ENCODE results near the gene HK1. TPM values are rescaled to one million over a fixed set of nuclear protein-coding genes. Genes with fewer than 3 reads are reported as not detected.
"Not testable (repeated sequence)": the region's sequence is repeated elsewhere in the genome, so short reads cannot be mapped to it uniquely, and the experiment has no call there.

HK1 gene
- total and polyA plus RNA-seq, 2 donors: 37.5 to 130 TPM

GRCh38 chr10:69243817-69244216 is 34.5 kb upstream of the HK1 start:
- H3K4me3 ChIP-seq (ENCODE audit: low read depth, low read length): no peak overlapping the region
- no peaks in the 10 kb centered on the region for H3K4me1 ChIP-seq (ENCODE audit: insufficient read depth)
- no peak for DNase-seq (ENCODE audit: extremely low spot score)
- H3K27ac ChIP-seq (ENCODE audit: low read depth): no peak overlapping the region
- 96% methylated on average over 10 of the region's 10 CpGs for WGBS
- H3K36me3 ChIP-seq (ENCODE audit: insufficient read depth): no peaks in the 10 kb centered on the region

GRCh38 chr10:69246036-69246435 is 32.3 kb upstream of the HK1 start:
- no peak for DNase-seq (ENCODE audit: extremely low spot score)
- Histone ChIP-seq H3K36me3 (ENCODE audit: insufficient read depth) (no peaks in the 10 kb centered on the region), H3K27ac (ENCODE audit: low read depth) (no peak overlapping the region), H3K4me3 (ENCODE audit: low read depth, low read length) (no peak overlapping the region), H3K4me1 (ENCODE audit: insufficient read depth) (no peaks in the 10 kb centered on the region)
- WGBS: 94% methylated on average over 5 of the region's 5 CpGs

DNA sequence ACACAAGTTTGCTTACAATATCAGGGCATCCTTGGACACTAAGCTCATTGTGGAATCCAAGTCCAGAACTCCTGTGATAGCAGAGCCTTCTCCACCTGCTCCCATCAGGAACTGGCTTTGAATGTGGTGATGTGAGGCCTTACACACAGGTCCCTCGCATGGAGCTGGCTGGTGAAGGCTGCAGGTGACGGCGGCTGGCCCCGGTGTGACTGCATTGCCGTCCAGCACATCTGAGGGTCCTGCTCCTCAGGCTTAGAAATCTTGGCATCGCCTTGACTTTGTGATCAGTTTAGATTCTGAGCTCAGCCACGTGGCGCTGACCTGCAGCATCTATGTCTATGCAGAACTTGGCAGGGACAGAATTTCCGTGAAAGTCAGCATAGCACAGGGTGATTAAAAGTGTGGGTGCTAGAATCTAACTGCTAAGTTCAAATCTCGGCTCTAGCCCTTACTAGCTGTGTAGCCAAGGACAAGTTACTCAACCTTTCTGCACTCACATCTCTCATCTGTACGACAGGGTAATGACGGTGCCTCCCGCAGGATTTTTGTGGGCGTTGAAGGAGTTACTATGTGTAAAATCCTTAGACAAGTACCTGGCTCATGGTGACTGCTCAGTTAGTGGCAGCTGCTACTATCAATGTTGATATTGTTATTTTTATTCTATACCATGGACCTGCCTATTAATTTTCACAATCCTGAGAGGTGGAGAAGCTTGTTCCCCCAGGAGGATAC is 31.5 kb upstream of the HK1 start:
- 84% methylated on average over 14 of the region's 14 CpGs for WGBS
- Histone ChIP-seq H3K27ac (ENCODE audit: low read depth) (no peak overlapping the region), H3K4me3 (ENCODE audit: low read depth, low read length) (no peak overlapping the region), H3K4me1 (ENCODE audit: insufficient read depth) (no peaks in the 10 kb centered on the region), H3K36me3 (ENCODE audit: insufficient read depth) (no peaks in the 10 kb centered on the region)
- DNase-seq (ENCODE audit: extremely low spot score): no peak

- H3K4me3 ChIP-seq (ENCODE audit: low read depth, low read length): no peak overlapping the region
- DNase-seq (ENCODE audit: extremely low spot score): no peak
- 96% methylated on average over 13 of the region's 13 CpGs for WGBS
- no peaks in the 10 kb centered on the region for H3K4me1 ChIP-seq (ENCODE audit: insufficient read depth)
- no peak overlapping the region for H3K27ac ChIP-seq (ENCODE audit: low read depth)
- H3K36me3 ChIP-seq (ENCODE audit: insufficient read depth): no peaks in the 10 kb centered on the region
Measured at GRCh38 chr10:69247313-69247710, 31.0 kb upstream of the HK1 start.

DNA sequence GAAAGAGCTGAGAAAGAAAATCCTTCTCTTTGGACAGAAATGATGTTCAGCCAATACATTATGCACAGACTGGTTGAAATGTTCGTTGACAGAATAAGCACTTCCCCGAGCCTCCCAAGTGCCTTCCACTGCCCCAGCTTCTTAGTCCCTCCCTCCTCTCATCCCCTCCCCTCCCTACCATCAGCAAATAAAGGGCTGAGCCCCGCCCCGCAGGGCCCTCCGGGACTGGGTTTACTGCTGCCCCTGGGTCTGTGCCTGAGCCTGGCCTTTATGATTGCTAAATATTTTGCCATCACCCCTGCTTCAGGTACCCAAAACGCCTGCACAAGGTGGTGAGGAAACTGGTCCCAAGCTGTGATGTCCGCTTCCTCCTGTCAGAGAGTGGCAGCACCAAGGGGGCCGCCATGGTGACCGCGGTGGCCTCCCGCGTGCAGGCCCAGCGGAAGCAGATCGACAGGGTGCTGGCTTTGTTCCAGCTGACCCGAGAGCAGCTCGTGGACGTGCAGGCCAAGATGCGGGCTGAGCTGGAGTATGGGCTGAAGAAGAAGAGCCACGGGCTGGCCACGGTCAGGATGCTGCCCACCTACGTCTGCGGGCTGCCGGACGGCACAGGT is 30.1 kb upstream of the HK1 start:
- 86% methylated on average over 24 of the region's 24 CpGs for WGBS
- Histone ChIP-seq H3K27ac (ENCODE audit: low read depth) (no peak overlapping the region), H3K4me3 (ENCODE audit: low read depth, low read length) (no peak overlapping the region), H3K36me3 (ENCODE audit: insufficient read depth) (no peaks in the 10 kb centered on the region), H3K4me1 (ENCODE audit: insufficient read depth) (no peaks in the 10 kb centered on the region)
- no peak for DNase-seq (ENCODE audit: extremely low spot score)

- H3K4me1 ChIP-seq (ENCODE audit: insufficient read depth): no peaks in the 10 kb centered on the region
- H3K4me3 ChIP-seq (ENCODE audit: low read depth, low read length): no peak overlapping the region
- H3K27ac ChIP-seq (ENCODE audit: low read depth): no peak overlapping the region
- H3K36me3 ChIP-seq (ENCODE audit: insufficient read depth): no peaks in the 10 kb centered on the region
- no peak for DNase-seq (ENCODE audit: extremely low spot score)
- 97% methylated on average over 14 of the region's 14 CpGs for WGBS
Measured at GRCh38 chr10:69250041-69250440, 28.3 kb upstream of the HK1 start.

- H3K4me1 ChIP-seq (ENCODE audit: insufficient read depth); H3K27ac ChIP-seq (ENCODE audit: low read depth); H3K4me3 ChIP-seq (ENCODE audit: low read depth, low read length); H3K36me3 ChIP-seq (ENCODE audit: insufficient read depth); DNase-seq (ENCODE audit: extremely low spot score): not testable (repeated sequence)
- WGBS: 99% methylated on average over 2 of the region's 2 CpGs
Measured at GRCh38 chr10:69251417-69251816, 26.9 kb upstream of the HK1 start.

DNA sequence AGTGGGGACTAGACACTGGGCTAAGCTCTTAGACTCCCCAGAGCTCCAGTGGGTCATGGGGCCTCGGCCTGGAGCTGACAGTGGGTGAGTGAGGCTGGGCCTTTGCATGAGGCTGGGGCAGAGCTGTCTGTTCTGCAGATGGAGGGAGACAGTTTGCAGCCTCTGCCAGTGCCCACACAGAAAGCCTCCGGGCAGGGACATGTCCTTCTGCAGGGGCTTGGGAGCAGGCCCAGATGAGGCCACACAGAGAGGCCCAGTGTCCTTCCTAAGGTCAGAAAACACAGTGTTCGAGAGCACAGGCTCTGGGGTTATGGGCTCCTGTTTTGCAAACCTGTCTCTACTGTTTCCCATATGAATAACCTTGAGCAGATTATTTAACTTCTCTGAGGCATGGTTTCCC is 25.1 kb upstream of the HK1 start:
- DNase-seq (ENCODE audit: extremely low spot score): no peak
- 87% methylated on average over 3 of the region's 3 CpGs for WGBS
- Histone ChIP-seq H3K4me1 (ENCODE audit: insufficient read depth) (no peaks in the 10 kb centered on the region), H3K4me3 (ENCODE audit: low read depth, low read length) (no peak overlapping the region), H3K27ac (ENCODE audit: low read depth) (no peak overlapping the region), H3K36me3 (ENCODE audit: insufficient read depth) (no peaks in the 10 kb centered on the region)

GRCh38 chr10:69254877-69255276 is 23.4 kb upstream of the HK1 start:
- no peak for DNase-seq (ENCODE audit: extremely low spot score)
- 77% methylated on average over 7 of the region's 7 CpGs for WGBS
- Histone ChIP-seq H3K4me1 (ENCODE audit: insufficient read depth) (no peaks in the 10 kb centered on the region), H3K27ac (ENCODE audit: low read depth) (no peak overlapping the region), H3K36me3 (ENCODE audit: insufficient read depth) (no peaks in the 10 kb centered on the region), H3K4me3 (ENCODE audit: low read depth, low read length) (no peak overlapping the region)

DNA sequence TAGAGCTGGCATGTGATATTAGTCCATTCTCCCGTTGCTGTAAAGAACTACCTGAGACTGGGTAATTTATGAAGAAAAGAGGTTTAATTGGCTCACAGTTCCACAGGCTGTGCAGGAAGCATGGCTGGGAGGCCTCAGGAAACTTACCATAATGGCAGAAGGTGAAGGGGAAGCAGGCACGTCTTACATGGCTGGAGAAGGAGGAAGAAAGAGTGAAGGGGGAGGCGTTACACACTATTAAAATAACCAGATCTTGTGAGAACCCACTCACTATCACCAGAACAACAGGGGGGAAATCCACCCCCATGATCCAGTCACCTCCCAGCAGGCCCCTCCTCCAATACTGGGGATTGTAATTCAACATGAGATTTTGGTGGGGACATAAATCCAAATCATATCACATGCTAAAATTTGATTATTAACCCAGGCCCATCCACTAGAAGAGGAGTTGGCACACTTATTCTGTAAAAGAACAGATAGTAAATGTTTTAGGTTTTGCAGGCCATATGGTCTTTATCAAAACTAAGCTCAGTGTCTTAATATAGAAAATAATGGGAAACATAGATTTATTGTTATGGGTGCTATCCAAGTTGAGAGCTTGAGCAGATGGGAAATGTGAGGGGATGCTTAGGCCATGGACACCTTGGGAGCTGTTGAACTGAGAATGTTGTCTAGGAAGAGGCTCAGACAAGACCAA is 18.6 kb upstream of the HK1 start:
- no peaks in the 10 kb centered on the region for H3K36me3 ChIP-seq (ENCODE audit: insufficient read depth)
- no peak overlapping the region for H3K4me3 ChIP-seq (ENCODE audit: low read depth, low read length)
- WGBS: 70% methylated on average over 3 of the region's 3 CpGs
- no peak for DNase-seq (ENCODE audit: extremely low spot score)
- H3K27ac ChIP-seq (ENCODE audit: low read depth): no peak overlapping the region
- no peaks in the 10 kb centered on the region for H3K4me1 ChIP-seq (ENCODE audit: insufficient read depth)

DNA sequence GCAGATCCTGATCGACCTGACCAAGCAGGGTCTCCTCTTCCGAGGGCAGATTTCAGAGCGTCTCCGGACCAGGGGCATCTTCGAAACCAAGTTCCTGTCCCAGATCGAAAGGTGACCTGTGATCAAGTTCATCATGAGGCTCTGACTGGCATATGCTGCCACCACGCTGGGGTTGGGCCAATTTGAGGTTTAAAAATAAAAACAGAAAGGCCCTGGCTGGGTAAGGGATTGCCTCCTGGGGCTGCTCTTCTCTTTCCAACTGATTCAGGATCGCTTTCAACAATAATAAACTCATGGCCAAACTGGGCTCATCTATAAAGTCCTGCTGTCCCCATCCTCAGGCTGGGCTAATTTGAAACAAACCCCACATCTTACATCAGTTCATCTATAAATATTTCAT is 17.1 kb upstream of the HK1 start:
- H3K4me3 ChIP-seq (ENCODE audit: low read depth, low read length): no peak overlapping the region
- no peaks in the 10 kb centered on the region for H3K4me1 ChIP-seq (ENCODE audit: insufficient read depth)
- no peaks in the 10 kb centered on the region for H3K36me3 ChIP-seq (ENCODE audit: insufficient read depth)
- H3K27ac ChIP-seq (ENCODE audit: low read depth): no peak overlapping the region
- no peak for DNase-seq (ENCODE audit: extremely low spot score)
- 90% methylated on average over 8 of the region's 8 CpGs for WGBS

GRCh38 chr10:69262292-69262751 is 16.0 kb upstream of the HK1 start:
- H3K27ac ChIP-seq (ENCODE audit: low read depth): no peak overlapping the region
- no peak overlapping the region for H3K4me3 ChIP-seq (ENCODE audit: low read depth, low read length)
- H3K4me1 ChIP-seq (ENCODE audit: insufficient read depth): no peaks in the 10 kb centered on the region
- WGBS: 86% methylated on average over 3 of the region's 3 CpGs
- no peaks in the 10 kb centered on the region for H3K36me3 ChIP-seq (ENCODE audit: insufficient read depth)
- no peak for DNase-seq (ENCODE audit: extremely low spot score)

GRCh38 chr10:69265521-69265920 is 12.8 kb upstream of the HK1 start:
- H3K36me3 ChIP-seq (ENCODE audit: insufficient read depth): no peaks in the 10 kb centered on the region
- no peaks in the 10 kb centered on the region for H3K4me1 ChIP-seq (ENCODE audit: insufficient read depth)
- H3K4me3 ChIP-seq (ENCODE audit: low read depth, low read length): no peak overlapping the region
- WGBS: 91% methylated on average over 17 of the region's 17 CpGs
- H3K27ac ChIP-seq (ENCODE audit: low read depth): no peak overlapping the region
- no peak for DNase-seq (ENCODE audit: extremely low spot score)

Data from urinary bladder (tissue), 4 donors.